Heart right ventricle (tissue), 16 donors: ENCODE data around the gene KAT6B. TPM values are rescaled to one million over a fixed set of nuclear protein-coding genes. Genes with fewer than 3 reads are reported as not detected.
"Not testable (repeated sequence)": the region's sequence is repeated elsewhere in the genome, so short reads cannot be mapped to it uniquely, and the experiment has no call there.

Source experiments
- ATAC-seq, 8 donors: fragments of 200-7000 bp; cut with Tn5 transposase; one replicate each; pipeline ENCODE4 v1.9.1; 2020; ENCODE audit warnings: mild to moderate bottlenecking in 8 of 8, moderate library complexity in 8 of 8, moderate number of reproducible peaks in 1 of 8
- DNase-seq, 2 donors: peaks; one replicate each; pipeline ENCODE4 v3.0.0-alpha.2; 2020
- H3K27ac ChIP-seq, 10 donors: fragments of 200-600 bp; sonication (generic) in 2 of 10; one replicate each; pipeline versions ENCODE4 v1.5.0 to v1.8.0; 2020 to 2022; ENCODE audit warnings: mild to moderate bottlenecking in 3 of 10
- H3K27me3 ChIP-seq, 7 donors: fragments of 200-600 bp; one replicate each; pipeline ENCODE4 v1.8.0; 2021 to 2022; ENCODE audit warnings: mild to moderate bottlenecking in 2 of 7
- H3K36me3 ChIP-seq, 9 donors: fragments of 200-600 bp; sonication (generic) in 1 of 9; one replicate each; pipeline versions ENCODE4 v1.5.0 to v1.8.0; 2020 to 2022; ENCODE audit warnings: mild to moderate bottlenecking in 2 of 9
- H3K4me1 ChIP-seq, 9 donors: fragments of 200-600 bp; sonication (generic) in 1 of 9; one replicate each; pipeline versions ENCODE4 v1.5.0 to v1.8.0; 2020 to 2022; ENCODE audit warnings: mild to moderate bottlenecking in 4 of 9
- H3K4me3 ChIP-seq, 10 donors: fragments of 200-600 bp; sonication (generic) in 2 of 10; one replicate each; pipeline versions ENCODE4 v1.5.0 to v1.8.0; 2020 to 2022; ENCODE audit warnings: mild to moderate bottlenecking in 7 of 10, moderate library complexity in 2 of 10
- H3K9me3 ChIP-seq, 11 donors: fragments of 200-600 bp in 10 of 11; sonication (generic) in 2 of 11; one replicate each; pipeline versions ENCODE4 v1.5.0 to v1.8.0; 2013 to 2022; ENCODE audit warnings: mild to moderate bottlenecking in 2 of 11, control low read depth in 1 of 11, moderate library complexity in 1 of 11
- WGBS, 2 donors: extraction: QIAGEN DNeasy Blood & Tissue Kit; methylation state at CpG; one replicate each; pipeline ENCODE4 v1.1.7; 2013; ENCODE audit warnings: inconsistent platforms in 1 of 2; 5-methylcytosine and 5-hydroxymethylcytosine counted together
- intact Hi-C, 10 donors: fragments of 100-400 bp; cut with DNase I; formaldehyde crosslinking; loops; one replicate each; pipeline versions ENCODE4 v1.11.1 to v1.14.2; 2022
- polyA plus RNA-seq, 2 donors: library from polyadenylated mRNA; stranded (reverse); fragments of 200-250 nt; gene quantifications; one replicate each; pipeline ENCODE4 v1.2.3, GENCODE V29; 2013
- total RNA-seq, 10 donors: library from RNA; stranded (reverse); fragmentation: NEBNext Ultra II Directional in 3 of 10; extraction: Animal tissue kit (Norgen Biotek cat#: 25700) in 3 of 10; gene quantifications; one replicate each; pipeline versions ENCODE4 v1.2.1 to v1.2.4, GENCODE V29; 2021 to 2023
- TF ChIP-seq, protein P1 (sequence below), 9 donors: fragments of 200-600 bp; sonication (generic) in 2 of 9; IDR thresholded peaks; one replicate each; pipeline versions ENCODE4 v1.5.0 to v1.8.0; 2021 to 2022; ENCODE audit warnings: antibody characterized with exemption in 9 of 9, mild to moderate bottlenecking in 5 of 9, moderate library complexity in 1 of 9
- donor health status: Arrhythmogenic right ventricular cardiomyopathy.
- donor health status: ischemic (EF 13 %, LVEDD 7.1; RV severe dilation, severe dysfunction).
- donor health status: healthy with polysubstance abuse.
- donor health status: DM: no; HTN: yes; CAD: no.
- donor health status: DM: no; HTN: no; CAD: no.
- donor health status: ischemic (EF 25% LVEDD 6.9; RV normal size, moderate dysfunction).
- donor health status: ischemic (EF 25% LVEDD 5.7; RV mildly dilated, moderate dysfunction).
- donor health status: healthy.
- donor health status: DM: yes; HTN: yes; CAD: no.
- donor health status: Ischemic cardiomyopathy.
- donor health status: ischemic (EF 35%, LVEDD 5.7; RV mildly dilated, moderate dysfunction).
- donor health status: nonischemic (EF 11% LVEDD 7.7; RV severe dilation, severe dysfunction).
- donor health status: DM: yes; HTN: yes; CAD: no.
- donor health status: PGD.
- donor health status: ischemic (EF 29% LVEDD 5.4; RV normal size, mild dysfunction).
- donor health status: nonischemic (EF 23%, LVEDD 6.1; RV moderate dilation, normal function).

The KAT6B gene
- total and polyA plus RNA-seq, 12 donors = 3.4 to 58.4 (median 46.5) TPM

DNA sequence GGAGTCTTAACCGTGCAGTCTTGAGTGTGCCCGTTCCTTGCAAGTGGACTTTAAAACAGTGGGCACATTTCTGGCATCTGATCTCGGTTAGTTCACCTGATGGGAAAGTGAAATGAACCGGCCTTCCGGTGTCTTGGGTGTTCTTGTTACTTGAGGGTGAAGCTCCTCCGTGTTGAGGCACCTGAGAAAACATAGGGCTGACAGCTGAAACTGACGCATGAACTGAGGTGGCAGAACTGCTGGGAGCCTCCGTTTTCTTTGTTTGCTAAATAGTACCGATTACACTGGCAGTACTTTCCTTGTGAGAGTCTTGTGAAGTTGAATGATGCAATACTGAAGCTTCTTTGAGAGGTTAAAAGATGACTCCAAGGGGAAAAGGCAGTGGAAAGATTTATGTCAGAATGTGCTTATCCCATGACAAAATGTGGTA lies 222.3 kb downstream of the KAT6B start:
- intact Hi-C loops = no loop called here
- TF ChIP-seq, protein P1, sequence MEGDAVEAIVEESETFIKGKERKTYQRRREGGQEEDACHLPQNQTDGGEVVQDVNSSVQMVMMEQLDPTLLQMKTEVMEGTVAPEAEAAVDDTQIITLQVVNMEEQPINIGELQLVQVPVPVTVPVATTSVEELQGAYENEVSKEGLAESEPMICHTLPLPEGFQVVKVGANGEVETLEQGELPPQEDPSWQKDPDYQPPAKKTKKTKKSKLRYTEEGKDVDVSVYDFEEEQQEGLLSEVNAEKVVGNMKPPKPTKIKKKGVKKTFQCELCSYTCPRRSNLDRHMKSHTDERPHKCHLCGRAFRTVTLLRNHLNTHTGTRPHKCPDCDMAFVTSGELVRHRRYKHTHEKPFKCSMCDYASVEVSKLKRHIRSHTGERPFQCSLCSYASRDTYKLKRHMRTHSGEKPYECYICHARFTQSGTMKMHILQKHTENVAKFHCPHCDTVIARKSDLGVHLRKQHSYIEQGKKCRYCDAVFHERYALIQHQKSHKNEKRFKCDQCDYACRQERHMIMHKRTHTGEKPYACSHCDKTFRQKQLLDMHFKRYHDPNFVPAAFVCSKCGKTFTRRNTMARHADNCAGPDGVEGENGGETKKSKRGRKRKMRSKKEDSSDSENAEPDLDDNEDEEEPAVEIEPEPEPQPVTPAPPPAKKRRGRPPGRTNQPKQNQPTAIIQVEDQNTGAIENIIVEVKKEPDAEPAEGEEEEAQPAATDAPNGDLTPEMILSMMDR (IDR thresholded peaks at IDR 0.05) = no peak
- H3K4me1 ChIP-seq = peaks cover 0 to 14% (median 7%) of the 10 kb centered on the region in 9 donors
- WGBS, 2 donors = 90 to 94% methylated on average over 9 of the region's 9 CpGs
- H3K36me3 ChIP-seq = no peaks in the 10 kb centered on the region
- H3K9me3 ChIP-seq = no peaks in the 10 kb centered on the region
- H3K27ac ChIP-seq = no peak overlapping the region
- H3K27me3 ChIP-seq = peaks cover 0 to 6% (median 0%) of the 10 kb centered on the region in 7 donors
- DNase-seq = no peak
- H3K4me3 ChIP-seq = no peak overlapping the region
- no peak for ATAC-seq

DNA sequence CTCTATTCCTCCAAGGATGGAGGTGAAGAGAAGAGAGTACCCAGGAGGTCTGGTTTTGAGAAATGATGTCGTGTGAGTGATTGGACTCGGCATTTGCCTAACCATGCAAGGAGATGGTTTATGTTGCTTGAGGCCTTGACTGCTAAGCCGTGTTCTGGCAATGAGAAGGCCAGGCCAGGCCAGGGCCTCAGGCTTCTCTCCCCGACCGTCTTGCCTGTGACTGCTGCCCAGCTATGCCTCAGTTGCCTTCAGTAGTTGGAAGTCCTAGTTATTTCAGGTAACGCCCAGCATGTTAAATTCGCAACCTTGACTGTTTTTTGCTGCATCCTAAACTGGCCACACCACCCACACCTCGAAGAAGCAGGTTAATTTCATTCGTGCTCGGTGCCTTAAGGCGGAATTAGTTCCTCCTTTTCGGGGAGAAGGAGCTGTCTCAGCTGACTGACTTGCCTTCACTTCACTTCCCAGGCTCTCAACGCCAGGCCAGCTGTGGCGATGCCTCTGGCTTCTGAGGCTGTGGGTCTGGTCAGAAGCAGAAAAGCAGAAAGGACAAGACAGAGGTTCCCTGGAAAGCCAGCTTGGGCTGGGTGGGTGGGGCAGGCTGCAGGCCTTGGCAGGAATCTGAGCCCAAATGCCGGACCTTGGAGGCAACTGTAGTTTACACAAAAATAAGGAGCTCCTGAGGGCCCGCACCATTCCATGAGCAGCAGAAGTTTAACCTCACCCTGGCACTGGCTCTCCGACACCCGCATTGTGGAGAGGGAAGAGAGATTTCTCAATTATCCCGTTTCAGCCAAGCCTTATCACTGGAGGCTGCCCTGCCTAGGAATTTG lies 223.1 kb downstream of the KAT6B start:
- Histone ChIP-seq H3K4me3 (no peak overlapping the region), H3K9me3 (no peaks in the 10 kb centered on the region), H3K27ac (no peak overlapping the region), H3K27me3 (no peaks in the 10 kb centered on the region), H3K4me1 (peaks cover 0 to 10% (median 6%) of the 10 kb centered on the region in 9 donors), H3K36me3 (no peaks in the 10 kb centered on the region)
- ATAC-seq (peak in 2 of 8 donors; percentile 7 to 63), DNase-seq (no peak)
- intact Hi-C loops = no loop called here
- TF ChIP-seq, protein P1 (IDR thresholded peaks at IDR 0.05) = no peak
- 78 to 81% methylated on average over 19 of the region's 19 CpGs for WGBS, 2 donors

DNA sequence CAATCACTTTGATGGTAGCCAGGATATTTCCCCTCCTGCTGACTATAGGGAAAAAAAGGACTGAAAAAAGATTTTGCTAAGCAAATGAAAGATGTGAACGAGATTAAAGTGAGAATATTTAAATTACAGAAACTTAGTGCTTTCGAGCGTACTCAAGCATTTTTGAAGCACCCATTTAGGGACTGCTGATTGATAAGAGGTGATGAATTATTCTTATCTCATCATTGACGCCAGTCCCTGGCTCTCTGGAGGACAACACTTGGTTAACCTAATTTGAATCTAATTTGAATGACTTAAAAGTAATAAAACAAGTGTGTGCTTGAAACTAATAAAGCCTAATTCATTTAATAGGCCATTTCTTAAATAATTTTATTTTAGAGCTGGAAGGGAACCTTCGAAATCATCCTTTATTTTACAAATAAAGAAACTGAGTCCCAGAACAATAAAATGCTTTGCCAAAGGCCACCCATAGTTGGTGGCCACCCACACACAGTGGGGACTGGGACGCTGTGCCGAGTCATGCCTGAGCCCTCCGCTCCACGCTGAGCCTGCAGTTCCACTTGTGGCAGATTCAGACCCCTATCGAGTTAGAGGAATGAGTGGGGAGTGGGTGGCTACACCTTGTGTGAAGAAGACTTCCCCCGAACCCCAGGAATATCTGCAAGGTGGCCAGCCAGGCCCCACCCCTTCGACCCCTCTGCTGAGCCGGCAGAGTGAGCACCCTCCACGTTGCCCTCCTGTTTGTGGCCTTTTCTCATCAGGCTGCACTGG lies 223.9 kb downstream of the KAT6B start:
- no peaks in the 10 kb centered on the region for H3K27me3 ChIP-seq
- DNase-seq (no peak), ATAC-seq (no peak)
- TF ChIP-seq, protein P1 (IDR thresholded peaks at IDR 0.05) = no peak
- no peak overlapping the region for H3K4me3 ChIP-seq
- H3K4me1 ChIP-seq = peaks cover 0 to 10% (median 6%) of the 10 kb centered on the region in 9 donors
- intact Hi-C loops = no loop called here
- H3K9me3 ChIP-seq = no peaks in the 10 kb centered on the region
- H3K36me3 ChIP-seq = no peaks in the 10 kb centered on the region
- WGBS, 2 donors = 87 to 88% methylated on average over 14 of the region's 14 CpGs
- no peak overlapping the region for H3K27ac ChIP-seq

DNA sequence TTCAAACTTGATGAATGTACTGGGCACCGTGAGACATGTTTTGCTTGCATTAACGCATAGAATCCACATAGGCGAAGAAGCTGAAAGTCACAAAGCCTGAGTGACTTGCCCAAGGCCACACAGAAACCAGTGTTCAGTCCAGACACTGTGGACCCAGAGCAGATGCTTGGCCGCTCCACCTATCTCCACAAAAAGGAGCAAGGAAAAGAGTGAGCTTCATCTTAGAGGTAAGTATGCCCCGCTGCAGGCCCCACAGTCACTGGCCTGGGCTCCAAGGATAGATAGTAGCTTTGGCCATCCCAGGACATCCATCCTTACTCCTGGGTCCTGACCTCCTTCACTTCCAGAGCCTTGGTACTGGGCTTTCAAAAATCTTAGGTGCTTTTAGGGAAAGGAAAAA lies 224.9 kb downstream of the KAT6B start:
- H3K9me3 ChIP-seq = no peaks in the 10 kb centered on the region
- intact Hi-C loops = no loop called here

DNA sequence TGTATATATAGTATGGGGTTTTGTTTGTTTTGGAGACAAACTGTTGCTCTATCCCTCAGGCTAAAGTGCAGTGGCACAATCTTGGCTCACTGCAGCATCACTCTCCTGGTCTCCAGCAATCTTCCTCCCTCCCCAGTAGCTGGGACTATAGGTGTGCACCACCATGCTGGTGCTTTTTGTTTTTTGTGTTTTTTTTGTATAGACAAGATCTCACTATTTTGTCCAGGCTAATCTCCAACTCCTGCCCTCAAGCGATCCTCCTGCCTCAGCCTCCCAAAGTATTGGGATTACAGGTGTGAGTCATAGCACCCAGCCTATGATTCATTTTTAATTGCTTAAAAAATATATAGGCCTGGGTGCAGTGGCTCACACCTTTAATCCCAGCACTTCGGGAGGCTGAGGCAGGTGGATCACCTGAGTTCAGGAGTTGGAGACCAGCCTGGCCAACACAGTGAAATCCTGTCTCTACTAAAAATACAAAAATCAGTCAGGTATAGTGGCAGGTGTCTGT lies 229.6 kb downstream of the KAT6B start:
- H3K9me3 ChIP-seq, ATAC-seq, DNase-seq, H3K36me3 ChIP-seq, H3K27ac ChIP-seq, H3K27me3 ChIP-seq, intact Hi-C loops, H3K4me1 ChIP-seq, H3K4me3 ChIP-seq: not testable (repeated sequence)
- WGBS, 2 donors = 92 to 96% methylated on average over 2 of the region's 2 CpGs

More for the DNA sequence above, 224.9 kb downstream of the KAT6B start:
- H3K27ac ChIP-seq = no peak overlapping the region
- DNase-seq = no peak
- ATAC-seq = no peak
- H3K4me3 ChIP-seq = no peak overlapping the region
- 94 to 97% methylated on average over 5 of the region's 5 CpGs for WGBS, 2 donors
- H3K4me1 ChIP-seq = peaks cover 0 to 10% (median 6%) of the 10 kb centered on the region in 9 donors
- no peaks in the 10 kb centered on the region for H3K36me3 ChIP-seq
- H3K27me3 ChIP-seq = no peaks in the 10 kb centered on the region
- TF ChIP-seq, protein P1 (IDR thresholded peaks at IDR 0.05) = no peak
